Measurements from ENCODE around the gene HPDL.

GRCh38 chr1:45370575-45370974 is 43.9 kb downstream of the HPDL start:
- TF ChIP-seq EZH2phosphoT487 (conservative IDR thresholded peaks at IDR 0.05; ENCODE audit: low read length) (no peak), CTCF (IDR thresholded peaks at IDR 0.05; ENCODE audit: insufficient read depth, low read length, poor library complexity, severe bottlenecking) (no peak)

Measured in SU-DHL-6 (cell line).